Stimulated activated CD4-positive, alpha-beta T cell treated with anti-CD3 and anti-CD28 coated beads, TNF-alpha, amount 100 ng/mL, for 48 hours (primary cell): Measurements from ENCODE around the gene ATP11A.
"Not testable (repeated sequence)": the region's sequence is repeated elsewhere in the genome, so short reads cannot be mapped to it uniquely, and the experiment has no call there.

Source experiments
- DNase-seq, 3 donors: peaks; one replicate each; pipeline ENCODE4 v3.0.0-alpha.2; 2020; ENCODE audit warnings: low read depth in 3 of 3

ATP11A gene

GRCh38 chr13:112692586-112692985 is 2.7 kb downstream of the ATP11A start:
- DNase-seq = no peak

GRCh38 chr13:112693831-112694497 is 4.1 kb downstream of the ATP11A start:
- no peak for DNase-seq

- no peak for DNase-seq
Measured at GRCh38 chr13:112695121-112695520, 5.3 kb downstream of the ATP11A start.

GRCh38 chr13:112696001-112696868 is 6.4 kb downstream of the ATP11A start:
- no peak for DNase-seq

GRCh38 chr13:112696869-112697465 is 7.1 kb downstream of the ATP11A start:
- DNase-seq = no peak

GRCh38 chr13:112697756-112698655 is 8.2 kb downstream of the ATP11A start:
- no peak for DNase-seq

GRCh38 chr13:112699322-112699918 is 9.6 kb downstream of the ATP11A start:
- DNase-seq = no peak

GRCh38 chr13:112700291-112701060 is 10.6 kb downstream of the ATP11A start:
- DNase-seq = no peak

GRCh38 chr13:112702341-112702985 is 12.6 kb downstream of the ATP11A start:
- no peak for DNase-seq

- no peak for DNase-seq
Measured at GRCh38 chr13:112702986-112703379, 13.1 kb downstream of the ATP11A start.

GRCh38 chr13:112703449-112704284 is 13.8 kb downstream of the ATP11A start:
- DNase-seq = no peak

GRCh38 chr13:112704308-112705145 is 14.7 kb downstream of the ATP11A start:
- DNase-seq = no peak

GRCh38 chr13:112705286-112705685 is 15.4 kb downstream of the ATP11A start:
- no peak for DNase-seq

- no peak for DNase-seq
Measured at GRCh38 chr13:112706171-112706570, 16.3 kb downstream of the ATP11A start.

GRCh38 chr13:112708560-112709240 is 18.9 kb downstream of the ATP11A start:
- DNase-seq = no peak

- not testable (repeated sequence) for DNase-seq
Measured at GRCh38 chr13:112709316-112709715, 19.5 kb downstream of the ATP11A start.
